Middle frontal gyrus (tissue), 1 donor: Measurements from ENCODE around the gene LSG1.
"Not testable (repeated sequence)": the region's sequence is repeated elsewhere in the genome, so short reads cannot be mapped to it uniquely, and the experiment has no call there.

Source experiments
- DNase-seq: peaks from one replicate; pipeline ENCODE4 v3.0.0-alpha.2; 2015; ENCODE audit warnings: low spot score; ENCODE audit errors: extremely low spot score

LSG1 gene

GRCh38 chr3:194619741-194620140, 52.2 kb downstream of the LSG1 start:
- DNase-seq = no peak

GRCh38 chr3:194618858-194619608, 53.0 kb downstream of the LSG1 start:
- DNase-seq = no peak

GRCh38 chr3:194617827-194618226, 54.2 kb downstream of the LSG1 start:
- DNase-seq = no peak

- DNase-seq = no peak
Measured at GRCh38 chr3:194617143-194617671, 54.8 kb downstream of the LSG1 start.

- no peak for DNase-seq
Measured at GRCh38 chr3:194615226-194615625, 56.8 kb downstream of the LSG1 start.

GRCh38 chr3:194612221-194612620, 59.8 kb downstream of the LSG1 start:
- DNase-seq = no peak

- no peak for DNase-seq
Measured at GRCh38 chr3:194610689-194611088, 61.3 kb downstream of the LSG1 start.

- no peak for DNase-seq
Measured at GRCh38 chr3:194609601-194610000, 62.4 kb downstream of the LSG1 start.

GRCh38 chr3:194608981-194609380, 63.0 kb downstream of the LSG1 start:
- DNase-seq = no peak

- DNase-seq = no peak
Measured at GRCh38 chr3:194607592-194608389, 64.2 kb downstream of the LSG1 start.

- no peak for DNase-seq
Measured at GRCh38 chr3:194606941-194607340, 65.0 kb downstream of the LSG1 start.

- no peak for DNase-seq
Measured at GRCh38 chr3:194606163-194606562, 65.8 kb downstream of the LSG1 start.

GRCh38 chr3:194605314-194605713, 66.7 kb downstream of the LSG1 start:
- DNase-seq = not testable (repeated sequence)

GRCh38 chr3:194604837-194605236, 67.2 kb downstream of the LSG1 start:
- no peak for DNase-seq

GRCh38 chr3:194604126-194604525, 67.9 kb downstream of the LSG1 start:
- no peak for DNase-seq

GRCh38 chr3:194602669-194603171, 69.3 kb downstream of the LSG1 start:
- no peak for DNase-seq

- DNase-seq = no peak
Measured at GRCh38 chr3:194598771-194599557, 73.0 kb downstream of the LSG1 start.

- DNase-seq = no peak
Measured at GRCh38 chr3:194596906-194597305, 75.1 kb downstream of the LSG1 start.

GRCh38 chr3:194592798-194593752, 78.9 kb downstream of the LSG1 start:
- no peak for DNase-seq
